DMS114 treated with DMSO at 0.1 percent for 48 hours (cell line): ENCODE results near the gene PRKAG3.
"Not testable (repeated sequence)": the region's sequence is repeated elsewhere in the genome, so short reads cannot be mapped to it uniquely, and the experiment has no call there.

Source experiments
- DNase-seq: peaks from one replicate; lab custom pipeline; 2025; ENCODE audit not compliant: unreplicated experiment; lab: John Stamatoyannopoulos, UW

PRKAG3 gene

GRCh38 chr2:218844334-218844733 is 12.7 kb upstream of the PRKAG3 start:
- DNase-seq = not testable (repeated sequence)

GRCh38 chr2:218839888-218840287 is 8.3 kb upstream of the PRKAG3 start:
- DNase-seq = no peak

- DNase-seq = no peak
These were observed 7.8 kb upstream of the PRKAG3 start for GRCh38 chr2:218839430-218839829.

- no peak for DNase-seq
These were observed 5.9 kb upstream of the PRKAG3 start for GRCh38 chr2:218837495-218837894.

GRCh38 chr2:218834685-218835084 is 3.1 kb upstream of the PRKAG3 start:
- DNase-seq = no peak

- no peak for DNase-seq
These were observed 1.5 kb upstream of the PRKAG3 start for GRCh38 chr2:218833023-218833609.

- no peak for DNase-seq
These were observed 917 bp upstream of the PRKAG3 start for GRCh38 chr2:218832520-218832919.

- DNase-seq = no peak
These were observed 478 bp upstream of the PRKAG3 start for GRCh38 chr2:218832081-218832480.

GRCh38 chr2:218830526-218831306 is 887 bp downstream of the PRKAG3 start:
- no peak for DNase-seq

- DNase-seq = no peak
These were observed 1.6 kb downstream of the PRKAG3 start for GRCh38 chr2:218829868-218830451.

GRCh38 chr2:218828477-218828778 is 3.2 kb downstream of the PRKAG3 start:
- no peak for DNase-seq

- no peak for DNase-seq
These were observed 3.7 kb downstream of the PRKAG3 start for GRCh38 chr2:218827701-218828476.

GRCh38 chr2:218826791-218827190 is 4.8 kb downstream of the PRKAG3 start:
- no peak for DNase-seq

- DNase-seq = no peak
These were observed 7.6 kb downstream of the PRKAG3 start for GRCh38 chr2:218824004-218824403.

- DNase-seq = no peak
These were observed 8.3 kb downstream of the PRKAG3 start for GRCh38 chr2:218823196-218823855.

- DNase-seq = no peak
These were observed 9.0 kb downstream of the PRKAG3 start for GRCh38 chr2:218822622-218823021.

- no peak for DNase-seq
These were observed 9.9 kb downstream of the PRKAG3 start for GRCh38 chr2:218821605-218822211.

GRCh38 chr2:218820746-218821369 is 10.7 kb downstream of the PRKAG3 start:
- no peak for DNase-seq

- DNase-seq = no peak
These were observed 12.5 kb downstream of the PRKAG3 start for GRCh38 chr2:218819093-218819492.

- DNase-seq = no peak
These were observed 15.0 kb downstream of the PRKAG3 start for GRCh38 chr2:218816561-218817011.
